Measurements from ENCODE around the gene LILRB1. TPM values are rescaled to one million over a fixed set of nuclear protein-coding genes. Genes with fewer than 3 reads are reported as not detected.
"Not testable (repeated sequence)": the region's sequence is repeated elsewhere in the genome, so short reads cannot be mapped to it uniquely, and the experiment has no call there.

LILRB1 gene
- total RNA-seq, 1 donor from 2014 or later: not detected

DNA sequence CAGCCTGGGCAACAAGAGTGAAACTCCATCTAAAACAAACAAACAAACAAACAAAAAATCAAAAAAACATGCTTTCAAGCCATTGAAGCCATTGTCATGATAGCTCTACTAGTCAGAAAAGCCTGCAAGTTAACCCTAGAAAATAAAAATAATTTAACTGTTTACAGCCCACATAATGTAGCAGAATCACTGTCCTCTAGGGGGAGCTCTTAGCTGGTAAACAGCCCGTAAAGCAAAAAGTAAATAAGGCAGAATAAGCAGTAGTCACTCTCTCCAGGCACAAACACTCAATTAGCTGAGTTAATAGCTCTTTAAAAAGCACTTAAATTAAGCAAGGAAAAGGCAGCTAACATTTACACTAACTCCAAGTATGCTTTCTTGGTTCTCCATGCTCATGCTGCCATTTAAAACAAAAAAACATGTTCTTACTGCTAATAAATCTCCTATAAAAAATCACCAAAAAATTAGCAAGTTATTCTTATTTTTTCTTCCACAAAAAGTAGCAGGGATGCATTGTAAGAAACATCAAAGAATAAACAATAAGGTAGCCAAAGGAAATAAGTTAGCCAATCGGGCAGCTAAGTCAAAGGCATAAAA lies 43.8 kb downstream of the LILRB1 start:
- Histone ChIP-seq H4K20me1 (ENCODE audit: insufficient read depth, low read length) (no peaks in the 10 kb centered on the region), H3K4me2 (ENCODE audit: low read length) (no peak overlapping the region), H3K9ac (ENCODE audit: low read length) (no peak overlapping the region), H3K36me3 (ENCODE audit: insufficient read depth, low read length) (no peaks in the 10 kb centered on the region), H3K4me1 (ENCODE audit: insufficient read depth, low read length) (no peaks in the 10 kb centered on the region), H3K79me2 (ENCODE audit: insufficient read depth, low read length) (no peaks in the 10 kb centered on the region), H3K27me3 (ENCODE audit: insufficient read depth, low read length) (no peaks in the 10 kb centered on the region), H3K9me3 (ENCODE audit: insufficient read depth, low read depth, low read length) (no peaks in the 10 kb centered on the region), H3K27ac (ENCODE audit: low read depth, low read length) (no peak overlapping the region), H3K4me3 (ENCODE audit: insufficient read depth, low read depth, low read length) (no peak overlapping the region), H2AFZ (ENCODE audit: low read depth, low read length) (no peak overlapping the region)
- H3K27ac Mint-ChIP-seq (ENCODE audit: unreplicated experiment): no peak overlapping the region
- DNase-seq (ENCODE audit: low read depth): no peak
- H3K9me3 Mint-ChIP-seq (ENCODE audit: unreplicated experiment): peaks cover 5% of the 10 kb centered on the region
- no peaks in the 10 kb centered on the region for H3K4me1 Mint-ChIP-seq (ENCODE audit: low read depth, unreplicated experiment)
- no peak overlapping the region for H3K4me3 Mint-ChIP-seq (ENCODE audit: unreplicated experiment)
- H3K36me3 Mint-ChIP-seq (ENCODE audit: low read depth, unreplicated experiment): no peaks in the 10 kb centered on the region
- H3K27me3 Mint-ChIP-seq (ENCODE audit: low read depth, unreplicated experiment): no peaks in the 10 kb centered on the region
- no peak for FAIRE-seq
- TF ChIP-seq, protein P1, sequence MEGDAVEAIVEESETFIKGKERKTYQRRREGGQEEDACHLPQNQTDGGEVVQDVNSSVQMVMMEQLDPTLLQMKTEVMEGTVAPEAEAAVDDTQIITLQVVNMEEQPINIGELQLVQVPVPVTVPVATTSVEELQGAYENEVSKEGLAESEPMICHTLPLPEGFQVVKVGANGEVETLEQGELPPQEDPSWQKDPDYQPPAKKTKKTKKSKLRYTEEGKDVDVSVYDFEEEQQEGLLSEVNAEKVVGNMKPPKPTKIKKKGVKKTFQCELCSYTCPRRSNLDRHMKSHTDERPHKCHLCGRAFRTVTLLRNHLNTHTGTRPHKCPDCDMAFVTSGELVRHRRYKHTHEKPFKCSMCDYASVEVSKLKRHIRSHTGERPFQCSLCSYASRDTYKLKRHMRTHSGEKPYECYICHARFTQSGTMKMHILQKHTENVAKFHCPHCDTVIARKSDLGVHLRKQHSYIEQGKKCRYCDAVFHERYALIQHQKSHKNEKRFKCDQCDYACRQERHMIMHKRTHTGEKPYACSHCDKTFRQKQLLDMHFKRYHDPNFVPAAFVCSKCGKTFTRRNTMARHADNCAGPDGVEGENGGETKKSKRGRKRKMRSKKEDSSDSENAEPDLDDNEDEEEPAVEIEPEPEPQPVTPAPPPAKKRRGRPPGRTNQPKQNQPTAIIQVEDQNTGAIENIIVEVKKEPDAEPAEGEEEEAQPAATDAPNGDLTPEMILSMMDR (IDR thresholded peaks at IDR 0.05; ENCODE audit: insufficient read depth, low read depth, low read length): peak; percentile 45
- TF ChIP-seq EZH2 (IDR thresholded peaks at IDR 0.05; ENCODE audit: insufficient read depth, low read length): no peak

DNA sequence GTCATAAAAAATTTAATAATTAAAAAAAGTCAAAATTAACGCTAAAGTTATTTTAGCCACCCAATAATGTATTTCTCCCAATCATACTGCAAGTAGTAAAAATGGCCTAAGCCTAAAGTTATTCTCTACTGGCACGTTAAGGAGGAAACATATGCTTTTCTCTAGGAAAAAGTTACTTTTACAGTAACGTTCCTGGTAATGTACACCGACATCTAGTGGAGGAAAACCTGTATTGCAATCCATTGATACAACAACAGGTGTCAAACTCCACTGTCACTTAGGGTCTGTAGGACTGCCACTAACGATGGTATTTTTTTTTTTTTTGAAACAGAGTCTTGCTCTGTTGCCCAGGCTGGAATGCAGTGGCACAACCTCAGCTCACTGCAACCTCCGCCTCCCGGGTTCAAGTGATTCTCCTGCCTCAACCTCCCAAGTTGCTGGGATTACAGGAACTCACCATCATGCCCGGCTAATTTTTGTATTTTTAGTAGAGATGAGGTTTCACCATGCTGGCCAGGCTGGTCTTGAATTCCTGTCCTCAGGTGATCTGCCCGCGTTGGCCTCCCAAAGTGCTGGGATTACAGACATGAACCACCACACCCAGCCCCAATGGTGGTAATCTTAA lies 46.0 kb downstream of the LILRB1 start:
- not testable (repeated sequence) for H3K4me3 ChIP-seq (ENCODE audit: insufficient read depth, low read depth, low read length); H4K20me1 ChIP-seq (ENCODE audit: insufficient read depth, low read length); H3K9me3 ChIP-seq (ENCODE audit: insufficient read depth, low read depth, low read length); H3K4me1 Mint-ChIP-seq (ENCODE audit: low read depth, unreplicated experiment); H3K4me1 ChIP-seq (ENCODE audit: insufficient read depth, low read length); H3K4me3 Mint-ChIP-seq (ENCODE audit: unreplicated experiment); H3K27me3 Mint-ChIP-seq (ENCODE audit: low read depth, unreplicated experiment); H3K4me2 ChIP-seq (ENCODE audit: low read length); H3K9ac ChIP-seq (ENCODE audit: low read length); H3K27ac Mint-ChIP-seq (ENCODE audit: unreplicated experiment); H3K36me3 ChIP-seq (ENCODE audit: insufficient read depth, low read length); H3K9me3 Mint-ChIP-seq (ENCODE audit: unreplicated experiment); H2AFZ ChIP-seq (ENCODE audit: low read depth, low read length); H3K27ac ChIP-seq (ENCODE audit: low read depth, low read length); H3K36me3 Mint-ChIP-seq (ENCODE audit: low read depth, unreplicated experiment); FAIRE-seq; H3K27me3 ChIP-seq (ENCODE audit: insufficient read depth, low read length); H3K79me2 ChIP-seq (ENCODE audit: insufficient read depth, low read length)
- DNase-seq (ENCODE audit: low read depth): peak; percentile 3
- TF ChIP-seq, protein P1 (IDR thresholded peaks at IDR 0.05; ENCODE audit: insufficient read depth, low read depth, low read length): peak; percentile 71

DNA sequence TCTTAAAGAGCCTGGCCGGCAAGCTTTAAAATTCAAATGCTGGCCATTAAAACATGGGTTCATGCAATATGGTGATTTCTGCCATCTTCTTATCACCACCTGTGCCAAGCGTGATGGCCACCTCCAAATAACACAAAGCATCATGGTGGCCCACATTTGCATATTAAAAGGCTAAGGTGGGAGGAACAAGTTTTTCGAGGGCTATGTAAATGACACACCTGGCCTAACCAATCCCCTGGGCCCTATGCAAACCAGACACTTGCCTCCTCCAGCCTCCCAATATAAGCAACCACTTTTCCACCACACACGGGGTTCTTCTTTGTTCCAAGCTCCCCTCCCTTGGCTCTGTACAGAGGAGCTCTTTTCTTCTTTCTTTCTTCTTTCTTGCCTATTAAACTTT lies 46.9 kb downstream of the LILRB1 start:
- Histone ChIP-seq H3K9ac (ENCODE audit: low read length) (no peak overlapping the region), H3K27ac (ENCODE audit: low read depth, low read length) (no peak overlapping the region), H3K4me3 (ENCODE audit: insufficient read depth, low read depth, low read length) (no peak overlapping the region), H3K36me3 (ENCODE audit: insufficient read depth, low read length) (no peaks in the 10 kb centered on the region), H3K4me1 (ENCODE audit: insufficient read depth, low read length) (no peaks in the 10 kb centered on the region), H3K9me3 (ENCODE audit: insufficient read depth, low read depth, low read length) (no peaks in the 10 kb centered on the region), H2AFZ (ENCODE audit: low read depth, low read length) (no peak overlapping the region), H4K20me1 (ENCODE audit: insufficient read depth, low read length) (no peaks in the 10 kb centered on the region), H3K27me3 (ENCODE audit: insufficient read depth, low read length) (no peaks in the 10 kb centered on the region), H3K4me2 (ENCODE audit: low read length) (no peak overlapping the region), H3K79me2 (ENCODE audit: insufficient read depth, low read length) (no peaks in the 10 kb centered on the region)
- H3K9me3 Mint-ChIP-seq (ENCODE audit: unreplicated experiment): peaks cover 5% of the 10 kb centered on the region
- TF ChIP-seq, protein P1 (IDR thresholded peaks at IDR 0.05; ENCODE audit: insufficient read depth, low read depth, low read length): no peak
- no peak for TF ChIP-seq EZH2 (IDR thresholded peaks at IDR 0.05; ENCODE audit: insufficient read depth, low read length)
- FAIRE-seq (no peak), DNase-seq (ENCODE audit: low read depth) (no peak)
- no peaks in the 10 kb centered on the region for H3K4me1 Mint-ChIP-seq (ENCODE audit: low read depth, unreplicated experiment)
- H3K36me3 Mint-ChIP-seq (ENCODE audit: low read depth, unreplicated experiment): no peaks in the 10 kb centered on the region
- no peaks in the 10 kb centered on the region for H3K27me3 Mint-ChIP-seq (ENCODE audit: low read depth, unreplicated experiment)
- H3K4me3 Mint-ChIP-seq (ENCODE audit: unreplicated experiment): no peak overlapping the region
- no peak overlapping the region for H3K27ac Mint-ChIP-seq (ENCODE audit: unreplicated experiment)

DNA sequence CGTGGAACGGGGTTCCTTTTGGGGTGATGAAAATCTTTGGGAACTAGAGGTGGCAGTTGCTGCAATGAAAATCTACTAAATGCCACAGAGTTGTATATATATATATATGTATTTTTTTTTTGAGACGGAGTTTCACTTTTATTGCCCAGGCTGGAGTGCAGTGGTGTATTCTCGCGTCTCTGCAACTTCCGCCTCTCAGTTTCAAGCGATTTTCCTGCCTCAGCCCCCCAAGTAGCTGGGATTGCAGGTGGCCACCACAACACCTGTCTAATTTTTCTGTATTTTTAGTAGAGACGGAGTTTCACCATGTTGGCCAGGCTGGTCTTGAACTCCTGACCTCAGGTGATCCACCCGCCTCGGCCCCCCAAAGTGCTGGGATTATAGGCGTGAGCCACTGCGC lies 51.3 kb downstream of the LILRB1 start:
- not testable (repeated sequence) for H3K79me2 ChIP-seq (ENCODE audit: insufficient read depth, low read length); H3K9me3 Mint-ChIP-seq (ENCODE audit: unreplicated experiment); H3K36me3 Mint-ChIP-seq (ENCODE audit: low read depth, unreplicated experiment); FAIRE-seq; H3K9ac ChIP-seq (ENCODE audit: low read length); H3K4me3 ChIP-seq (ENCODE audit: insufficient read depth, low read depth, low read length); H3K27me3 Mint-ChIP-seq (ENCODE audit: low read depth, unreplicated experiment); H3K9me3 ChIP-seq (ENCODE audit: insufficient read depth, low read depth, low read length); H3K4me1 Mint-ChIP-seq (ENCODE audit: low read depth, unreplicated experiment); H3K27me3 ChIP-seq (ENCODE audit: insufficient read depth, low read length); H3K27ac Mint-ChIP-seq (ENCODE audit: unreplicated experiment); DNase-seq (ENCODE audit: low read depth); H3K36me3 ChIP-seq (ENCODE audit: insufficient read depth, low read length); H3K27ac ChIP-seq (ENCODE audit: low read depth, low read length); H2AFZ ChIP-seq (ENCODE audit: low read depth, low read length); H3K4me3 Mint-ChIP-seq (ENCODE audit: unreplicated experiment); H4K20me1 ChIP-seq (ENCODE audit: insufficient read depth, low read length); H3K4me2 ChIP-seq (ENCODE audit: low read length); H3K4me1 ChIP-seq (ENCODE audit: insufficient read depth, low read length)

All from astrocyte (in vitro differentiated cells and primary cell).